Heart right ventricle (tissue), 16 donors: ENCODE measurements around the gene IRF2BP2. TPM values are rescaled to one million over a fixed set of nuclear protein-coding genes. Genes with fewer than 3 reads are reported as not detected.

ENCODE experiments used
- ATAC-seq, 8 donors: fragments of 200-7000 bp; cut with Tn5 transposase; one replicate each; pipeline ENCODE4 v1.9.1; 2020; ENCODE audit warnings: mild to moderate bottlenecking in 8 of 8, moderate library complexity in 8 of 8, moderate number of reproducible peaks in 1 of 8
- DNase-seq, 2 donors: peaks; one replicate each; pipeline ENCODE4 v3.0.0-alpha.2; 2020
- H3K27ac ChIP-seq, 10 donors: fragments of 200-600 bp; sonication (generic) in 2 of 10; one replicate each; pipeline versions ENCODE4 v1.5.0 to v1.8.0; 2020 to 2022; ENCODE audit warnings: mild to moderate bottlenecking in 3 of 10
- H3K27me3 ChIP-seq, 7 donors: fragments of 200-600 bp; one replicate each; pipeline ENCODE4 v1.8.0; 2021 to 2022; ENCODE audit warnings: mild to moderate bottlenecking in 2 of 7
- H3K36me3 ChIP-seq, 9 donors: fragments of 200-600 bp; sonication (generic) in 1 of 9; one replicate each; pipeline versions ENCODE4 v1.5.0 to v1.8.0; 2020 to 2022; ENCODE audit warnings: mild to moderate bottlenecking in 2 of 9
- H3K4me1 ChIP-seq, 9 donors: fragments of 200-600 bp; sonication (generic) in 1 of 9; one replicate each; pipeline versions ENCODE4 v1.5.0 to v1.8.0; 2020 to 2022; ENCODE audit warnings: mild to moderate bottlenecking in 4 of 9
- H3K4me3 ChIP-seq, 10 donors: fragments of 200-600 bp; sonication (generic) in 2 of 10; one replicate each; pipeline versions ENCODE4 v1.5.0 to v1.8.0; 2020 to 2022; ENCODE audit warnings: mild to moderate bottlenecking in 7 of 10, moderate library complexity in 2 of 10
- H3K9me3 ChIP-seq, 11 donors: fragments of 200-600 bp in 10 of 11; sonication (generic) in 2 of 11; one replicate each; pipeline versions ENCODE4 v1.5.0 to v1.8.0; 2013 to 2022; ENCODE audit warnings: mild to moderate bottlenecking in 2 of 11, control low read depth in 1 of 11, moderate library complexity in 1 of 11
- CTCF ChIP-seq, 9 donors: fragments of 200-600 bp; sonication (generic) in 2 of 9; IDR thresholded peaks; one replicate each; pipeline versions ENCODE4 v1.5.0 to v1.8.0; 2021 to 2022; ENCODE audit warnings: antibody characterized with exemption in 9 of 9, mild to moderate bottlenecking in 5 of 9, moderate library complexity in 1 of 9
- WGBS, 2 donors: extraction: QIAGEN DNeasy Blood & Tissue Kit; methylation state at CpG; one replicate each; pipeline ENCODE4 v1.1.7; 2013; ENCODE audit warnings: inconsistent platforms in 1 of 2; 5-methylcytosine and 5-hydroxymethylcytosine counted together
- intact Hi-C, 10 donors: fragments of 100-400 bp; cut with DNase I; formaldehyde crosslinking; loops; one replicate each; pipeline versions ENCODE4 v1.11.1 to v1.14.2; 2022
- polyA plus RNA-seq, 2 donors: library from polyadenylated mRNA; stranded (reverse); fragments of 200-250 nt; gene quantifications; one replicate each; pipeline ENCODE4 v1.2.3, GENCODE V29; 2013
- total RNA-seq, 10 donors: library from RNA; stranded (reverse); fragmentation: NEBNext Ultra II Directional in 3 of 10; extraction: Animal tissue kit (Norgen Biotek cat#: 25700) in 3 of 10; gene quantifications; one replicate each; pipeline versions ENCODE4 v1.2.1 to v1.2.4, GENCODE V29; 2021 to 2023
- donor health status: Arrhythmogenic right ventricular cardiomyopathy.
- donor health status: ischemic (EF 13 %, LVEDD 7.1; RV severe dilation, severe dysfunction).
- donor health status: healthy with polysubstance abuse.
- donor health status: DM: no; HTN: yes; CAD: no.
- donor health status: DM: no; HTN: no; CAD: no.
- donor health status: ischemic (EF 25% LVEDD 6.9; RV normal size, moderate dysfunction).
- donor health status: ischemic (EF 25% LVEDD 5.7; RV mildly dilated, moderate dysfunction).
- donor health status: healthy.
- donor health status: DM: yes; HTN: yes; CAD: no.
- donor health status: Ischemic cardiomyopathy.
- donor health status: ischemic (EF 35%, LVEDD 5.7; RV mildly dilated, moderate dysfunction).
- donor health status: nonischemic (EF 11% LVEDD 7.7; RV severe dilation, severe dysfunction).
- donor health status: DM: yes; HTN: yes; CAD: no.
- donor health status: PGD.
- donor health status: ischemic (EF 29% LVEDD 5.4; RV normal size, mild dysfunction).
- donor health status: nonischemic (EF 23%, LVEDD 6.1; RV moderate dilation, normal function).

IRF2BP2 gene
- total and polyA plus RNA-seq, 12 donors = 50.6 to 181 (median 101) TPM

GRCh38 chr1:234633246-234634003 lies 23.4 kb upstream of the IRF2BP2 start:
- Histone ChIP-seq H3K4me3 (no peak overlapping the region), H3K4me1 (peaks cover 0 to 13% (median 0%) of the 10 kb centered on the region in 9 donors), H3K9me3 (no peaks in the 10 kb centered on the region), H3K27me3 (no peaks in the 10 kb centered on the region), H3K27ac (no peak overlapping the region), H3K36me3 (no peaks in the 10 kb centered on the region)
- WGBS, 2 donors = 98 to 99% methylated on average over 6 of the region's 6 CpGs
- DNase-seq = no peak
- intact Hi-C loops = no loop called here
- no peak for ATAC-seq
- no peak for TF ChIP-seq CTCF (IDR thresholded peaks at IDR 0.05)

GRCh38 chr1:234632225-234632624 lies 22.2 kb upstream of the IRF2BP2 start:
- intact Hi-C loops = no loop called here
- DNase-seq (no peak), ATAC-seq (no peak)
- Histone ChIP-seq H3K36me3 (no peaks in the 10 kb centered on the region), H3K4me1 (peaks cover 0 to 13% (median 0%) of the 10 kb centered on the region in 9 donors), H3K27ac (peak overlapping the region in 4 of 10 donors; percentile 7 to 61 (median 48)), H3K27me3 (no peaks in the 10 kb centered on the region), H3K4me3 (no peak overlapping the region), H3K9me3 (no peaks in the 10 kb centered on the region)
- TF ChIP-seq CTCF (IDR thresholded peaks at IDR 0.05) = no peak

GRCh38 chr1:234631721-234632125 lies 21.7 kb upstream of the IRF2BP2 start:
- Histone ChIP-seq H3K36me3 (no peaks in the 10 kb centered on the region), H3K27me3 (no peaks in the 10 kb centered on the region), H3K9me3 (no peaks in the 10 kb centered on the region), H3K4me1 (peaks cover 0 to 13% (median 0%) of the 10 kb centered on the region in 9 donors), H3K4me3 (no peak overlapping the region), H3K27ac (peak overlapping the region in 6 of 10 donors; percentile 36 to 61 (median 51))
- 45 to 65% methylated on average over 1 of the region's 1 CpG for WGBS, 2 donors
- TF ChIP-seq CTCF (IDR thresholded peaks at IDR 0.05) = no peak
- DNase-seq (no peak), ATAC-seq (peak in 7 of 8 donors; percentile 41 to 80 (median 70))
- intact Hi-C loops = no loop called here

- H3K9me3 ChIP-seq = no peaks in the 10 kb centered on the region
- 86 to 88% methylated on average over 4 of the region's 4 CpGs for WGBS, 2 donors
- H3K36me3 ChIP-seq = no peaks in the 10 kb centered on the region
- no peak for ATAC-seq
- intact Hi-C loops = loop anchor here in 1 of 10 donors (10.0 kb wide), 1 partner anchor 46 kb away; no protein-coding TSS in a partner anchor
- no peak for TF ChIP-seq CTCF (IDR thresholded peaks at IDR 0.05)
- DNase-seq = no peak
- H3K4me1 ChIP-seq = peaks cover 0 to 22% (median 4%) of the 10 kb centered on the region in 9 donors
- H3K27me3 ChIP-seq = no peaks in the 10 kb centered on the region
- H3K4me3 ChIP-seq = no peak overlapping the region
- no peak overlapping the region for H3K27ac ChIP-seq
Measured at GRCh38 chr1:234629026-234629425, 19.0 kb upstream of the IRF2BP2 start.
